HG03060 (cell line): Measurements from ENCODE around the gene RBMS3.

ENCODE experiments used
- ATAC-seq: cut with Tn5 transposase; IDR thresholded peaks from one replicate; pipeline ENCODE4 v1.9.1; 2021; ENCODE audit warnings: low read depth, moderate number of reproducible peaks; ENCODE audit not compliant: unreplicated experiment

RBMS3 gene

DNA sequence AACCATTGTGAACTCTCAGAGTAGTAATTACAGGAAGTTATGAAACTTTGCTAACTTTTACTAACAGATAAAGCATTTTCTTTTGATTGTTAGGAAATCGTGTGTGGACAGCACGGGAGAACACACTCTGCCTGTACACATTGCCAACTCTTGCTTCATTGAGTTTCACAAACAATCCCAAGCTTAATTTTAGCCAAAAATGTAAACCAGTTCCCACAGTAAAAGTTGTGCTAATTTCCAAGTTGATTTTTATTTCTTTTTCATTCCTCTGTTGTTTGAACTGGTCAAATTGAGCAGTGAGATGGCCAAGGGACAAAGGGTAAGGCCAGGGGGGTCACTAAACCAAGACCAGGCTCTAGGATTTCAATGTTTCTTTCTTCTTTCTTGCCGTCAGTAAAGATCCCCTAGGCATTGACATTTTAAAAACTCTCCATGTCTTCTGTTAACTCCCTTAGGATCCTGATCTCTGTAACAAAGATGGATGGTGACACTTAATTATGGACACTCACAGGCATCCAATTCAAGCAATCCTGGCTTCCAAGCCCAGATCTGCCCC is 414.9 kb downstream of the RBMS3 start:
- ATAC-seq = no peak

DNA sequence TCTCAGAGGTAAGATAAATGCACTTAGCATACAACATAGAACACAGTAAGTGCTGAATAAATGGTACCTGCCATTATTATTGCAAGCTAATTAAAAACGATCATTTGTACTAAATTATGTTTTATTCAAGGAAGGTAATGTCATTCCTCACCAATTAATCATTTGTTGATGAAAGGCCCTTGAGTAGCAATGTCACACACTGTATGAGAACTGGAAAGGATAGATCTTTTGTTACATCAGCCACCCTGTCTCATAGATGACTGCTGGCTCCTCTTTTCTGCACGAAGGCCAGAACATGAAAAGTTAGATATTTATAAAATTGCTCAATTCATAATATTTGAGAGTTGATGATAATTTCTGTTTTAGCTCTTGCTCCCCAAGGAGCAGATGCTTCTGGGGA is 415.4 kb downstream of the RBMS3 start:
- ATAC-seq = no peak

DNA sequence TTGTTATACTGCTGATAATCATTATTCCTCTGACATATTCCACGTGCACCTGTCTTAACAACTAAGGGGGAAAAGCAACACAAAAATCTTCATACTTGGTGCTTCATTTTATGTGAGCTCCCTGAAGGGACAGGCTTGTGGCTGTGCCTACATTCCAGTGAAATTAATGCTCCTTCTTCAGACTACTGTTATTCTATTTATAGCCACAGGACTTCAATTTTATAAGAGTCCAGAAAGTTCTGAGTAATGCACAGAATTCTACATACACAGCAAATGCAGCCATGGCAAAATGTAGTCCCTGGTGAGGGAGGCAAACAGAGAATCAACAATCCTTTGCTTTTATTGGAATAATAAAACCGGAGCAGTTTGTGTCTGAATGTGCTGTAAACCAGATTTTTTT is 417.1 kb downstream of the RBMS3 start:
- ATAC-seq = no peak

DNA sequence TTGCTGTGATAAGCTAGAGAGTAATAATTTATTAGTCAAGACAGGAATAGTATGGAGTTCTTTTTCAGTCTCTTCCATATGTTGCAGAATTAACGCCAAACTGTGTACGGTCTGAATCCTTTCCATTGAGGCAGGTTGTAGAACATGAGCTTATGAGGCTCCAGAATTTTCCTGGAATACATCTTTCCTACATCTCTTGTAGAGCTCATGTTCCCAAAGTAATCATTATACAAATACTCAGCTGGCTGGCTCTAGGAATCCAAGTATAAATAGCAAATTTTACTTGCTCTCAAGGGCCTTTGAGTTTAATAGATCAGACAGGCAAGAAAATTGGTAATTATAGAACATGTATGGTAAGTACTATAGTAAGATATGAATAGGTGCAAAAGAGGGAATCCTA is 419.4 kb downstream of the RBMS3 start:
- ATAC-seq = no peak

DNA sequence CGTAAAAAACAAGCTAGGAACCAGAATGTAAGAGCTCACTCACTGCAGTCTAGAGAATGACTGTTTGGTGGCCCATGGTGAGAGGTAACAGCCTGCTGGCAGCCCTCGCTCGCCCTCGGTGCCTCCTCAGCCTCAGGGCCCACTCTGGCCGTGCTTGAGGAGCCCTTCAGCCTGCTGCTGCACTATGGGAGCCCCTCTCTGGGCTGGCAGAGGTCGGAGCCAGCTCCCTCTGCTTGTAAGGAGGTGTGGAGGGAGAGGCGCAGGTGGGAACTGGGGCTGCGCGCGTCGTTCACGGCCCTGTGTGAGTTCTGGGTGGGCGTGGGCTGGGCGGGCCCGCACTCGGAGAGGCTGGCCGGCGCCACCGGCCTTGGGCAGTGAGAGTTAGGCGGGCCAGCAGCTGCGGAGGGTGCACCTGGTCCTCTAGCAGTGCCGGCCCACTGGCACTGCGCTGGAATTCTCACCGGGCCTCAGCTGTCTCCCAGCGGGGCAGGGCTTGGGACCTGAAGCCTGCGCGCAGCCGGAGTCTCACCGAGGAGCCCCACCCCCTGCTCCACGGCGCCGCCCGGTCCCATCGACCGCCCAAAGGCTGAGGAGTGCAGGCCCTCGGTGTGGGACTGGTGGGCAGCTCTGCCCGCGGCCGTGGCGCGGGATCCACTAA is 420.6 kb downstream of the RBMS3 start:
- no peak for ATAC-seq

DNA sequence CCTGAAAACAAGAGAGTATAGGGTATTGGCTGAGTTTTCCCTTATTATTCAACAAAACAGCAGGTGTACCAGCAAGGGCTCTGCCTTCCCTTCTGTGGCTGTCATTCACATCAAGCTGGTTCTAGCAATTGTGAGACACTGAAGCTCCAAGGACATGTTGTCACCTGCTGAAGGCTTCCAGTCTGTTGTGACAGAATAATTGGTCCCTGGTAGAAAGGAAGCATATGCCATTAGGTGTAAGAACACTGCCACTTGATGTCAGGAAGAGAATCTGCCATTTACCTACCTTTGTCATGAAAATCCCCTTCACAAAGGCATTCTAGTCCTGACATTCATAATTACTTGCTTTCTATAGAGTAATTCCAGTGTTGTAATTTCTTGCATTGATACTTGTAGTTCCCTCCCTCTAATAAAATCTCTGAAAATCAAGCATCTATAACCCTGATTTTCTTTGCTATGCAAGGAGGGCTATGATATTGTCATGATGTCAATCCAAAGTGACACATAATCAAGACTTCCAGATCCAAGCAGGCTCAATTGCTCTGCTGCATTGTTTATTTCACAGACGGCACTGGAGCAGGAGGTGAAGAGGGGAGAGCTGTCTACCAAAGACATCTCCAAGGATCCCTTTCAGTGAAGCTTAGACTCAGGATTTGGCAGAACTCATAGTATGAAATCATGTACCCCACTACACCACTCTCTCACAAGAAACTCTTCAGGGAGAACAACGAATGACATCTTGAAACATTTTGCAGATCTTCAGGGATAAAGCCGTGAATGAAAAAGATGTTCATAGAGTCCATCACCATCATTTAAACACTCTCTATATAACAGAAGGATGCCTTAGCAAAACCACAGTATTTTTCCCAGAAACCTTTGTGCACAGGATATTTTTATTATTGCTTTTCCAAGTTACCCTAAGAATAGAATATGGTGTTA is 425.3 kb downstream of the RBMS3 start:
- no peak for ATAC-seq

DNA sequence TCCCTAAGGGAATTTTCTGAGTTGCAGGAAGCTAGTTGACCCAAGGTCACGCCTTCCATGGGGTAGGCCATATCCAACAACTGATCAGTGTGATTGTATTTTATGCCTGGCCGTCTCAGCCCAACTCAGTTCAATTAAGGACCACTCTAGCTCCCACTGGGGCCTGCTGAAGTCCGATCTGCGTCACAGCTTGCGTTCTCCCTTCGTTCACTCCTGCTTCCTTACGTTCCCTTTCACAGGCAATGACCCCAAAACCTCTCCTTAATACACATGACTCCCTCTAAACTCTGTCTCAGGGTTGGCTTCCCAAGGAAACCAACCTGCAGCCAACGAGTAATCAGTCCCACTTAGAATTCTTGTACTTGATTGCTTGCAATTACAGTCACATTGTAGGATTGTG is 428.0 kb downstream of the RBMS3 start:
- no peak for ATAC-seq

DNA sequence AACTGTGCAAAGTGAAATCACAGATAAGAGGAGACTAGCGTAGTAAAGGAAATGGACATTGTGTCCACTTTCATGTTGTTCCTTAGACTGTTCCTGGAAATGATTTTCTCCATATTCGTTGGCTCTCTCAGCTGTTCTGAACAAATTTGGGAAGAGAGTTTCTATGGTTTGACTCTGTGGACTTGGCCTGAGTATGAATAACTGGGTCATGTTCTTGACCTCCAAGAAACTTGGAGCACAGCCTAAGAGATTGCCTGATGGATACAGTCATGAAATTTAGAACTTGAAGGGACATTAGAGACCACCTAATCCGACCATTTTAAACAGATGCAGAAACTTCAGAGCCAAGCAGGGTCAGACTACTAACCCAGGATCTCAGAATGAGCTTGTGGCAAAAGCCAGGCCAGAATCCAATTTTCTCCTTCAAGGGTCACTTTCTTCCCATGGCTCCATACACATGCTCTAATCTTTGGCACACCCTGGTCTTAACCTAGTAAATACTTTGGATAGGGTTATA is 430.4 kb downstream of the RBMS3 start:
- no peak for ATAC-seq

DNA sequence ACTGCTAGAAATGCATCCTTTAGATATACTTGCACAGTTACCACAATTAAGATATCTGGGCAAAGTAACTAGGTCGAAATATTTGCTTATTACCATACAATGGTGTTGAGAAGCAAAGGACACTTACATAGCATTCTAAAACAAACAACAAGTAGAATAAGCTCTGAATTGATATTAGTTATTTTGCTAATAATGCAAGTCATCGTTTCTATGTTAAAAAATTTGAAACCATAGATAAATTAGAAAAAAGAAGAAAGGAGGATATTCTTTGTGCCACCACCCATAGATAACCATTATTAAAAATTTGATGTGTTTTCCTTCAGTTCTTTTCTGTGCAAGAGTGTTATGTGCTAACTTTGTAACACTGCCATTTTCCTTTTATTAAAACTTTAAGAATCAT is 435.3 kb downstream of the RBMS3 start:
- ATAC-seq = no peak

DNA sequence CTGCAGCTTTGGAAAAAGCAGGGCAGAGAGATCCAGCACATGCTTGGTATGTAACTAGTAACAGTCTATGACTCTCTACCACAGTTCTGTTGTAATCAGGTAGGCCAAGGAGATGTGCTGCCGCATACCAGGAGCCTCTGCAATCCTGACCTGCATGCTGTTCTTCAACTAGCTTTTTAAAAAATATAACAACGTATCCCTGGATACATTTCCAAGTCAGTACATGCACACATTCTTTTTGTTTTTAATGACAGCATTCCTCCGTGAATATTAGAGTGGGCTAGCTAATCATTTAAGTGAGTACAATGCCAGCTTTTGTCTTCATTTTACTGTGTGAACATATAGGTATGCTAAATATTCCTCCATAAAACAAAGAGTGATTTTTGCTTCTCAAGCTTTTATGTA is 437.8 kb downstream of the RBMS3 start:
- no peak for ATAC-seq

DNA sequence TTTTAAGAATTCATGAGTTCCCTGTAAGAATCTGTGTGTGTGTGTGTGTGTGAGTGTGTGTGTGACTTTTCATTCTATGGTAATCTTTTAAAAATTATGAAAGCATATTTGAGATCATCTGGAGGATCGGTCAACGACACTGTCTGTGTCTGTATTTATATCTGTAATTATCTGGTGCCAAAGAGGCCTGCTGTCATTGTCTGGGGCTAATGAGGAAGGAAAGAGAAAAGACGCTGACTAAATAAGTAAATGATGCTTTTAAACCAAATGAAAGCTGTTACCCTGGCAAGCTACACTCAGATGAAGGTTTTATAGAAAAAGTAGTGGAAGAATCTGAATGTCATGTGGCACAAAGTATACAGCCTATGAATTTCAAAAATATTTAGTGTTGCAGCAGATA is 439.8 kb downstream of the RBMS3 start:
- ATAC-seq = no peak

DNA sequence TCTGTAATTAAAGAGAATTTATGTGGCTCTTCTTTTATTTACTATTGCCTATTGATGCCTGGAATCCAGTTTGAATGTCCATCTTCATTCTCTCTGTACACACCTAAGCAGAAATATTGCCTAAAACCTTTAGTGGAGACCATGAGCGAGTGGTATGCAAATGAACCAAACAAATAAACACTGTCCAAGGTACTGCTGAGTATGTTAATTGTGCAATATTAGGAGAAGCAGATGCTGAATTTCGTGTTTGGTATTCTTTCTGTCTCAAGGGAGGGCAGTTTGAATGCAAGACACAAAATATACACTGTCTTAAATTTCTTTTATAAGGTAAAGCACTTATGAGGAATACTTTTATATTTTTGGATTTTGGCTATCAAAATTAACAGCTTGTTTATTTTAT is 440.9 kb downstream of the RBMS3 start:
- no peak for ATAC-seq

DNA sequence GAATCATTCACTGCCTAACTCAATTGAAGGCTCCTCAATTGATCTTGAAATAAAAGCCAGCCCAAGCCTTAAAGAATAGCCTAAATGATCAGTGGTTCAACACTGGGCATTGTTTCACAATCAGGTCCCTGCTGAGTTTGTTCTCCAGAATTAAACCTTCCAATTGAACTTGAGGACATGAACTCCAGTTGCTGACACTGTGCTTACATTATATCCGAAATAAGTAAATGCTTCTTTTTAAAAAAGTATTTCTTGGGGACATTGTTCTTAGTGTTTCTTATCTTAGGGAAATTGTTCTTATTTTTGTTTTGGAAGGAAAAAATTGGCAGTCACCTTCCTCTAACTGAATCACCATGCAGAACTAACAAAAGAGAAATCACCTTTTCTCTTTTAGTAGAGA is 450.2 kb downstream of the RBMS3 start:
- no peak for ATAC-seq

DNA sequence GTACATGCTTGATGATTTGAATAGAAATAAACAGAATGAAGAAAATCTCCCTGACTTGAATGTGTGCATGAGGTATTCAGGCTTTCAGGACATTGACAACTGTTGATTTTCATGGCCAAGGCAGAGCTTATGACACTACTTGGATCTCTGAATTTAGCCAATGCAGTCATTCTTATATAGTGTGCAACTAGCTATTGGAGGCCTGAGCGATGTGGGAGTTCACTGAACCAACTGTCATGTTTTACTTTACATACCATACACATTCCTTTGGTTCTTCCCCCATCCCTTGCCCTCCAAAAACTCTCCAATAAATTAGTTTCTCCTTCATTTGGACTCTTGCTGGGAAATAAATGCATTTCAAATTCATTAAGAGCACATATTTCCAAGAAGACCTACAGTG is 460.4 kb downstream of the RBMS3 start:
- ATAC-seq = no peak

DNA sequence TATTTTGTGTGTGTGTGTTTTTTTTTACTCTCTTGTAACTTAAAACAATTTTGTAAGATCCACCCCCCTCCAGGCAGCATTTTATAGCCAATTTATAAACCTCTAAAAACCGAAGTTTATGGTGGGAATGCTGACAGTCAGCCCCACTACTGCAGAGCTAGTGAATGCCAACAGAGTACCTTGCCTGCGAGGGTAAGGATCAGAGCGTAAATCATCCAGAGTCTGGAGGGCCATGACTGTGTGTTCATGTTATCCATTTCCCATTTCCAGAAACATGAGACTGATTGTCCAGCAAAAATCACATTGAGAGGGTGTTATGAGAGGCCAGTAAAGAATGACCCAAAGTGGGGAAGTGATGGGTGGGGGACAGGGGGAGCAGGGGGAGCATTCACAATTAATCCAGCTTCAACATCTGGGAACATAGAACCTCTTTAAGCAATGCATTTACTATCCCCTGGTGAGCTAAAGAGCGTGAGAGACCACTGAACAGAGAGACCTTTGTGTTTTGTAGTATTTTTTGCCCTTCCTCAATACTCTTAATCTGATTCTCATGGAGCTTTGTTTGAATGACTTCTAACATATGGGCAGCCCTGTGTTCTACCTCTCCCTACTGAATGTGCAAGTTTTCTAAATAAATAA is 464.5 kb downstream of the RBMS3 start:
- no peak for ATAC-seq

DNA sequence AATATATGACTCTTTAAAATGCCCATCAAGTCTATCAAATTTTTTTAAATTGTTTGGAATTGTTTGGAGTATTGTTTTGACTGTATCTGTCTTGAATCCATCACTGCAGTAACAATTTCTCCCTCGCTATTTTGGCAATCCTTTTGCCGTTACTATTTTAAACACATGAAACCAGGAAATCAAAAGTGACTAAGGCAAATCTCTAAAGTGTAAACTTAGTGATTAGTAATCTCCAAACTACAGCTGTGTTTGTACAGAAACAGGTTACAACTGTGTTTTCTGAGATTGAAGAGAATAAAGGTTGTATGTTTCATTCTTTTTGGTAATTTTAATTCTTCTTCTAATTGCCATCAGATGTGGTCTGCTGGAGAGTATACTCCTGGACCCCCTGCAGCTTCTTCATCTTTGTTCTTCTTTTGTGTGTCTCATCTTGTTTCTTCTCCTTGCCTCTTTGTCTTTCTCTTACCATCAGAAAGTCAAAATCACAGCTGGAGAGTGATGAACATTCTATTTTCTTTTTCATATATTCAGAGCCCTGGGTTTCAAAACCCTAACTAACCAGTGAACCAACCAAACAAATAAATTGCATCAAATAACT is 465.4 kb downstream of the RBMS3 start:
- no peak for ATAC-seq

DNA sequence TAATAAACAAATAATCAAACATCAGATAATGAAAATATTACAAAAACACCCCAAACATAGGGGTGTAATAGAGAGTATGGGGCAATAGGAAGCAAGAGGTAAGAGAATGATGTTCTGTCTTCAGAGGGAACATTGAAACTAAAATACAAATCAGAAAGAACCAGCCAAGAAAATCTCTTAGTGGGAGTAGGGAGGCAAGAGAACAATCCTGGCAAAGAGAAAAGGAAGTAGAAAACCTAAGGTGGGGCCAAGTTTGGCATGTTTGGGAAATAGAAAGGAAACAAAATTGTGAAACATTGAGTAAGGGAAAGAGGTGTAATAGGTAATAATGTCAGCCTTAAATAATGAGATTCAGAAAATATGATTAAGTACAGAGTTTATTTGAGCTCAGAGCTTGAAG is 467.1 kb downstream of the RBMS3 start:
- ATAC-seq = no peak

DNA sequence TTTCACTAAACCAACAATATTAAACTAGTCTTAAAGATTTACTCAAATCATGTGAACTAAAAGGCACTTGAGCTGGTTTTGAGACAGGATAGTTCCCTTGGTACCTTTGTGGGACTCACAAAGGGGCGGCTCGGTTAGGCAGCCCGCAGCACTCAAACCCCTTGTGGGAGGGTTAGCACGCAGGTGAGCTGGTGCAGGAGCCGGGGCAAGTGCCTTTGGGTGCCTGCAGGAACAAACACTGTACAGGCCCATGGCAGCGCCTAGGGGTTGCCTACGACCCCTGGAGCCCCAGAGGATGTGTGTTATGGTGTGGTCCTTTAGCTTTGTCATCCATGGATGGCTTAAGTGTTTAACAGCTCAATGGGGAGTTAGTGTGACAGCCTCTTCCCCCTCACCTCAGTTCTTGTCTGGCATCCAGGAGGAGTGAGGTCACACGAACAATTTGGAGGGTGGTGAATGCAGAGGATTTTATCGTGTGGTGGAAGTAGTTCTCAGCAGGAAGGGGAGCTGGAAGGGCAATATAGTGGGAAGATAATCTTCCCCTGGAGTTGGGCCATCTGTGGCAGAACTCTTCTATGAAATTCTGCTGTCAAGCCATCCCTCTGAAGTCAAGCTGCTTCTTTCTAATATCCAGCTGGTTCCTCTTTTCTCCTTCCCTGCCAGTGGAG is 470.9 kb downstream of the RBMS3 start:
- no peak for ATAC-seq

DNA sequence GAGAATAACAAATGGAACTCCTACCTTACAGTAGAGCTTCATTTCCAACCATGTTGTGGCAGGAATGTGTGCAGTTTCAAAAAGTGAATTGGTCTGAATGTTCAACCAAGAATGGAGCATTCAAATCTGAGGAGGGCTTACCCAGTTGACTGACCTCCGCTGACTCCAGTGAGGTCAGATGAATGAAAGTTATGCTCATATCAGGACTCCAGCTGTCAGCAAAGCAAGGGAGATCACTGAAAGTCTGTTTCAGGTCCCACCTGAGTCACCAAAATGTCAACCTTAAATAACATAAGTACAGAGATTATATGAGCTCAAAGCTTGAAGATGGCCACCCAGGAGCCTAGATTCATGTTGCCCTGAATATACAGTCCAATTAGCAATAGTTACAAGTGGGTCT is 473.5 kb downstream of the RBMS3 start:
- ATAC-seq = no peak

DNA sequence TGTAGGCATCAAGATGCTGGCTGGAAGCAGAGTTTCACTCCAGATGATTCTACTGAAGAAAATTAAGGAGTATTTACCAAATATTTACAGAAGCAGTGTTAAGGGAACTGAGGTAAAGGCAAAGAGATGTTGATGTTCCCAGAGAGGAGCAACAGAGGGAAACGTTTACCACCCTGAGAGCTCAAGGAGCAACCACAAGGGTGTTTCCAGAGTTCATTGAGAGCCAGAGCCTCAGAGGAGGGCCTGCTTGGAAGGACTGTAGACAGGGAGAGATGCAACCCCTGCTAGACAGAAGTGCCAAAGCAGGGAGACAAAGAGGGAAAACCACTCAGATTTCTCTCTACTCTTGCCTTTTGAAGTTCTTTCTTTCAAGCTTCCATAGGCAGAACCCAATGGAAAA is 474.5 kb downstream of the RBMS3 start:
- no peak for ATAC-seq
